Measurements from ENCODE around the gene OVOL1.

OVOL1 gene

DNA sequence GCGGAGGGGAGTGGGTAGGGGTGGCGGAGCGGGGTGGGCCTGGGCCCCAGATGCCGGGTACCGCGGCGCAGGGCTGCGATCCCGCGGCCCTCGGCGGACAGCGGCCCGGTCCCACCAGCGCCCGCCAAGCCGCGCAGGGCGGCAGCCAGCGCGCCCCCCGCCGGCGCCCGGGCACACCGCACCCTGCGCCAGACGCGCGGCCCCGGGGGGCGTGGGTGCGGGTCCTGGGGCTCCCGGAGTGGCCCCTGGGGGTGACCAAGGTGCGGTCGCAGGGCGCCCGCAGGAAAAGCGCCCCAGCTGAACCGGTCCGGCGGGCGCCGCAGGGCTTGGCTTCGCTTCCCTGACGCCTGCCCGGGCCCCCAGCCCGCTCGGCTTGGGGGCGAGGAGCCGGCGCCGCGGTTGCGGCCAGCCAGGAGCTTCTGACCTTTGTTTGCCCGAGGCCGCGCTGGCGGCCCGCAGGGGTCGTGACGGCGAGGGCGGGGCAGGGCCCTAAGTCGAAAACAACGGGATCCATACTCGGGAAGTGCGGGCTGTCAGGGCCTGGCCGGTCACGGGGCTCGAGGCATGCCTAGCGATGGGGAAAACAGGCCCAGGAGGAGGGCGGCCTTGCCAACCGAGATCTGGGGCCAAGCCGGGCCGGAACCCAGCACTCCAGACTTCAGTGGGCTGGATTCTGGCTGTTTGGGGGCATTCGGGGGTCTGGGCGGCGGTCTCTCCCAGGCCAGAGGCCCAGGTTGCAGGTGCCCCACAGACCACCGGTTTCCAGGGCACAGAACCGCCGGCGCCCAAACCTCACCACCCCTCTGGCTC lies 5.5 kb upstream of the OVOL1 start:
- peak overlapping the region; percentile 50; the same call in 1 of the 2 replicates for H3K4me2 ChIP-seq
- peaks cover 29% of the 10 kb centered on the region for H3K4me1 ChIP-seq (ENCODE audit: low read depth, poor library complexity, severe bottlenecking)
- H3K27me3 ChIP-seq (ENCODE audit: insufficient read depth, low read depth): no peaks in the 10 kb centered on the region; the same call in 1 of the 2 replicates
- no peak overlapping the region for H3K27ac ChIP-seq
- no peaks in the 10 kb centered on the region for H3K36me3 ChIP-seq (ENCODE audit: insufficient read depth)
- no peak overlapping the region for H3K4me3 ChIP-seq (IDR thresholded peaks at IDR 0.05; ENCODE audit: insufficient read depth, low read depth, low read length)
- H3K9ac ChIP-seq: no peak overlapping the region
- peaks cover 20% of the 10 kb centered on the region; the same call in 1 of the 2 replicates for H3K79me2 ChIP-seq (ENCODE audit: insufficient read depth, low read depth)
- TF ChIP-seq, protein P1, sequence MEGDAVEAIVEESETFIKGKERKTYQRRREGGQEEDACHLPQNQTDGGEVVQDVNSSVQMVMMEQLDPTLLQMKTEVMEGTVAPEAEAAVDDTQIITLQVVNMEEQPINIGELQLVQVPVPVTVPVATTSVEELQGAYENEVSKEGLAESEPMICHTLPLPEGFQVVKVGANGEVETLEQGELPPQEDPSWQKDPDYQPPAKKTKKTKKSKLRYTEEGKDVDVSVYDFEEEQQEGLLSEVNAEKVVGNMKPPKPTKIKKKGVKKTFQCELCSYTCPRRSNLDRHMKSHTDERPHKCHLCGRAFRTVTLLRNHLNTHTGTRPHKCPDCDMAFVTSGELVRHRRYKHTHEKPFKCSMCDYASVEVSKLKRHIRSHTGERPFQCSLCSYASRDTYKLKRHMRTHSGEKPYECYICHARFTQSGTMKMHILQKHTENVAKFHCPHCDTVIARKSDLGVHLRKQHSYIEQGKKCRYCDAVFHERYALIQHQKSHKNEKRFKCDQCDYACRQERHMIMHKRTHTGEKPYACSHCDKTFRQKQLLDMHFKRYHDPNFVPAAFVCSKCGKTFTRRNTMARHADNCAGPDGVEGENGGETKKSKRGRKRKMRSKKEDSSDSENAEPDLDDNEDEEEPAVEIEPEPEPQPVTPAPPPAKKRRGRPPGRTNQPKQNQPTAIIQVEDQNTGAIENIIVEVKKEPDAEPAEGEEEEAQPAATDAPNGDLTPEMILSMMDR (conservative IDR thresholded peaks at IDR 0.05; ENCODE audit: low read depth, low read length): no peak; the same call in 1 of the 2 replicates
- peak overlapping the region; percentile 30; the same call in 1 of the 2 replicates for H2AFZ ChIP-seq (ENCODE audit: low read depth)
- H4K20me1 ChIP-seq (ENCODE audit: insufficient read depth): peaks cover 3% of the 10 kb centered on the region; the same call in 1 of the 2 replicates

DNA sequence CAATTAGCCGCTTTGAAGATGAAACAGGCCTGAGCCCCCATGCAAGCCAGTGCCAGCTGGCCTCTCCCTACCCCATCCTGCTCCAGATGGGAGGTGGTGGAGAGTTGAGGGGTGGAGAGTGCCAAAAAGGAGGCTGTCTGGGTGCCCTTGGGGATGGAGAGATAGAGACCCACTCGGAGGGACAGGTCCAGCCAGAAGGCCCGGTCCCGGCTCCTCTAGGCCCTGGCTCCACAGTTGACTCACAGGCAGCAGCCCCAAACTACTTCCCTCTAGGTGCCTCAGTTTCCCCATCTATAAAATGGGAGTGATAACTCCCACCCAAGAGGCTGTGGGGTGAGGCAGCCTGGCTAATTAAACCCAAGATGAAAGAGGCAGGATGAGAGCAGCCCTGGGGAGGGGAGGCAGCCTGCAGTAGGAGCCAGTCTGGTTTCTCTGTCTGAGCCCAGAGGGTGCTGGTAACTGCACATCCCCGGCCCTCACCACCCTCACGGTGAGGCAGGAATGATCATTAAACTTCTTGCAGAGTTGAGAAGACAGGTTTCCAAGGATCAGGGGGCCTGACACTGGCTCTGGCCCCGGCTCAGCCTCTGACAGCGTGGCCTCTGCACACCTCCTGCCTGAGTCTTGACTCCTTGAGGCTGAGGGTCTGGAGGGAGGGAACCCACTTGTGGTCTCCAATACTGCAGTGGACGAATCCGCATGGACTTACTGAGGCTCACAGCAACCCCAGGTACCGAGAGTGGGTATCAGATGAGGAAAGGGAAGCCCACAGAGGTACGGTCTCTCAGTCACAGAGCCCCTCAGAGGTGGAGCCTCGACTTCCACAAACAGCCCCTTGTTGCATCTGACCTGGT lies 4.7 kb upstream of the OVOL1 start:
- H3K27me3 ChIP-seq (ENCODE audit: insufficient read depth, low read depth): no peaks in the 10 kb centered on the region; the same call in 1 of the 2 replicates
- no peak overlapping the region for H3K4me3 ChIP-seq (IDR thresholded peaks at IDR 0.05; ENCODE audit: insufficient read depth, low read depth, low read length)
- TF ChIP-seq, protein P1 (conservative IDR thresholded peaks at IDR 0.05; ENCODE audit: low read depth, low read length): no peak
- H3K27ac ChIP-seq: no peak overlapping the region
- H4K20me1 ChIP-seq (ENCODE audit: insufficient read depth): peaks cover 3% of the 10 kb centered on the region; the same call in 1 of the 2 replicates
- H3K4me1 ChIP-seq (ENCODE audit: low read depth, poor library complexity, severe bottlenecking): peaks cover 29% of the 10 kb centered on the region
- H3K36me3 ChIP-seq (ENCODE audit: insufficient read depth): no peaks in the 10 kb centered on the region
- H3K79me2 ChIP-seq (ENCODE audit: insufficient read depth, low read depth): peaks cover 17% of the 10 kb centered on the region; the same call in 1 of the 2 replicates
- H2AFZ ChIP-seq (ENCODE audit: low read depth): no peak overlapping the region; the same call in 1 of the 2 replicates
- H3K9ac ChIP-seq: no peak overlapping the region
- peak overlapping the region; percentile 50; the same call in 1 of the 2 replicates for H3K4me2 ChIP-seq

DNA sequence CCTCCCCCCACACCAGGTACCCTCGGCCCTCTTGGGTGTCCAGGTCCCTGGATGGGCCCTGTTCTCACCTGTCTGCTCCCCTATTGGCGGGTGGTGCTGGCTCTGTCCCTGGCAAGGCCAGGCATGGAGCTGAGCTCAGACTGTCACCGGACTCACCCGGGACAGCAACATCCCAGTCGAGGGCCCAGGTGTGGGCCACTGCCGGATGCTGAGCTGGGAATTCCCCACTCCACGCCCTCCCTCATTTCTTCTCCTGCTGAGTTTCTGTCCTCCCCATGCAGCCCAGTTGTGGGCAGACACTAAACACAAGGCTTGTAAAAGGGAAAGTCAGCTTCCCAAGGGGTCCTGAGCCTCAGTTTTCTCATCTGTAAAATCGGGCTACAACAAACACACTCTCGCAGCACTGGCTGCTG lies 4.0 kb upstream of the OVOL1 start:
- H3K4me2 ChIP-seq: peak overlapping the region; percentile 50
- H2AFZ ChIP-seq (ENCODE audit: low read depth): no peak overlapping the region; the same call in 1 of the 2 replicates
- no peak overlapping the region for H3K27ac ChIP-seq
- no peak overlapping the region for H3K9ac ChIP-seq
- H3K36me3 ChIP-seq (ENCODE audit: insufficient read depth): no peaks in the 10 kb centered on the region
- H3K4me1 ChIP-seq (ENCODE audit: low read depth, poor library complexity, severe bottlenecking): peaks cover 29% of the 10 kb centered on the region
- peaks cover 3% of the 10 kb centered on the region for H3K27me3 ChIP-seq (ENCODE audit: insufficient read depth, low read depth)
- peaks cover 14% of the 10 kb centered on the region; the same call in 1 of the 2 replicates for H3K79me2 ChIP-seq (ENCODE audit: insufficient read depth, low read depth)
- H3K4me3 ChIP-seq (IDR thresholded peaks at IDR 0.05; ENCODE audit: insufficient read depth, low read depth, low read length): no peak overlapping the region
- peaks cover 3% of the 10 kb centered on the region; the same call in 1 of the 2 replicates for H4K20me1 ChIP-seq (ENCODE audit: insufficient read depth)
- TF ChIP-seq, protein P1 (conservative IDR thresholded peaks at IDR 0.05; ENCODE audit: low read depth, low read length): no peak

DNA sequence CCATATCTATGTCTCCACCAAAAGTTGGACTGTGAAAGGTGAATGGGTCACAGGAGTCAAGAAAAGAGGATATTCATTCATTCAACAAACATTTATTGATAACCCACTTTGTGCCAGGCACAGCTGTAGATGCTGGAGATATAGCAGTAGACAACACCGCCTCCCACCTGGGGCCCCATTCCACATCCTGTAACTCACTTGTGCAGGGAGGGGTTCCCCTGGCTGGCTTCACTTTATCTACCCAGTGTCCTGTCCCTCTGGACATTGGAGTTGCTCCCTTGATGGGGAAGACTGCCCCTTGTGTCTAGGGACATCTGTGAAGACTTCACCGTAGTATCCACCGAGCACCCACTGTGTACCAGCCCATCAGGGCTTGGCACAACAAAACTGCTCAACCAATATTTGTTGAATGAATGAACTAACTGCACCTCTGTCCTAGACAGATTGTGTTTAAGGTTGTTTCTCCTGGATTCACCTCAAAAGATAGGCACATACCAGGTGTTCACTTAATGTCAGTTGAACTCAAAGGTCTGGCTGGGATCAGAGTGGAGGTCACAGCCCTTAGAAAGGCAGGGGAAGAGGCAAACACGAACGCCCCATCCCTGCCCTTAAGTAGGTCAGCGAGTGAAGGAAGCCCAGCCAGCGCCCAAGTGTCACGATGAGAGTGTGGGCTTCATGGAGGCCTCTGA lies 1.4 kb upstream of the OVOL1 start:
- Histone ChIP-seq H3K4me3 (IDR thresholded peaks at IDR 0.05; ENCODE audit: insufficient read depth, low read depth, low read length) (no peak overlapping the region), H2AFZ (ENCODE audit: low read depth) (no peak overlapping the region), H3K79me2 (ENCODE audit: insufficient read depth, low read depth) (no peaks in the 10 kb centered on the region), H3K4me2 (no peak overlapping the region), H3K9ac (no peak overlapping the region), H3K27ac (no peak overlapping the region), H3K27me3 (ENCODE audit: insufficient read depth, low read depth) (peaks cover 16% of the 10 kb centered on the region), H4K20me1 (ENCODE audit: insufficient read depth) (no peaks in the 10 kb centered on the region), H3K36me3 (ENCODE audit: insufficient read depth) (no peaks in the 10 kb centered on the region), H3K4me1 (ENCODE audit: low read depth, poor library complexity, severe bottlenecking) (peaks cover 22% of the 10 kb centered on the region)
- TF ChIP-seq, protein P1 (conservative IDR thresholded peaks at IDR 0.05; ENCODE audit: low read depth, low read length): no peak
